MV-4-11 (cell line): ENCODE data around the gene MAP3K5.
"Not testable (repeated sequence)": the region's sequence is repeated elsewhere in the genome, so short reads cannot be mapped to it uniquely, and the experiment has no call there.

ENCODE experiments used
- DNase-seq: peaks from one replicate; lab custom pipeline; 2025; lab: John Stamatoyannopoulos, UW

The MAP3K5 gene

DNA sequence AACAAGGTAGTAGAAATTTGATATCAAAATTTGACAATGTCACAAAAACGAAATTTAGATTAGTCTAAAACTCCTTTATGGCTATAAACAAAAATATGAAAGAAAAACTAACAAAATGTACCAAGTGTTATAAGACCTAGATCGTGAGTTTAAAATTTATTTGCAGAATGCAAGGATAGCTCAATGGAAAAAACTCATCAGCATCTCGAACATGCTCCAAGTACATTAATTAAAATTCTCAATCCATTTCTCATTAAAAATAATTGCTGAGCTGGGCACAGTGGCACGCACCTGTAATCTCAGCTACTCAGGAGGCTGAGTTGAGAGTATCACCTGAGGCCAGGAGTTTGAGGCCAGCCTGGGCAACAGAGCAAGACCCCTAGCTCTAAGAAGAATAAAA is 70.8 kb downstream of the MAP3K5 start:
- DNase-seq: no peak

DNA sequence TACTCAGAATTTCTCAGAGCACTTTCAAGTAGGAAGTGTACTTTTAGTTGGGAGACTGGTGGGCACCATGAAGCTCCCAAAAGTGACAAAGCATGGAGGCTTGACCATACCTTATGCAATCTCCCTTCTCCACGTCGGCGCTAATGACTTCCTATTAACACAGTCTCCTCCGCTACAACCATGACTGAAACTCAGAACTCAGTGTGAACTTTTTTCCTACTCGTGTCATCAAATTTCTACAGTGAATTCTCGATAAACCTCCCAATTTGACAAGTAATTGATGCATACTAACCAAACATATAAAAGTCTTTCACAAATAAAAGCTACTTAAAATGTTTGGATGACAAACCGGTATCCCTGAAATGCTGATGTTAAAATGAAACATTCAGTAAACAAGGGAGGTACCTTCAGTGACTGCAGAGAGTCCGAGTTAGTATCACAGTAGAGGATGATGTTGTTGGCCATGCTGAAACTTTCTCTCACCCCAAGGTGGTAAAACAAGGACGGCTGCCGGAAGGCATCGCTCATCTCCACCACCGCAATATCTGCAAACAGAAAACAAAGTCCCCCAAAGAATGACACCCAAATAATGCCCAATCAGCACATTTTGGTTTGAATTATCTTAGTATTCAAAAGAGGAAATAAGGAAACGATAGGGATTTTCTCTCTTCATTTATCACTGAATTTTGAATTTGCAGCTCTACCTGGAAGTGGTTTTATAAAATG is 72.1 kb downstream of the MAP3K5 start:
- DNase-seq: peak; percentile 66

DNA sequence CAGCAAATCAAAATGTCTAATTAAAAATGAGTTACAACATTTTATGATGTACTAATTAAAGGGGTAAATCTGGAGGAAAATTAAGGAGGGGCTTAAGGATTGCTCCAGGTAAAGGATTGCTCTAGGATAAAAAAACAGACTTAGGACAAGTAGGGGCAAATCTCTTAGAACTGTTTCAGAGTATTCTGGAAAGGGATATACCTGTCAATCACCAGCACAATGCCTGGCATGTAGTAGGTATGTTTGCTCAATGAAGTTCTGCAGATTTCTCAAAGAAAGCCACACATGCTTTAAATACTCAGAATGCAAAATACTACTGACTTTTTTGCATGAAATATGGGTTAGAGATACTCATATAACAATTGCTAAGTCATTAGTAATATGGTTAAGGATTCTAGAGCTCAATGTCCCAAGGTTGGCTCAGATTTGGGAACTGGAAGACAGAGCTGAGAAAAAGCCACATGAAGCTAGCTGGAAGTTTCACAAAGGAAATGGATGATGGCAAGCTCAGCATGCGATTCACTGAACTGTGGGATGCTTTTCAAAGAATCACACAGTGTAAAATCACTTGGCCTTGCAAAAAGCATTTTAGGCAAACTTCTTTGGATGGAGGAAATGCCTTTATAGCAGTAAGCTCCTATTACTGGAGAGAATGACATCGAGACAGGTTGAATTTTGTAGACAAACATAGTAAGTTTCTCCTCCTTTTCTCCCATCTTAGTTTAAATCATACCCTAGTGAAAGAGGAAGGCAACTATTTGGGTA is 72.8 kb downstream of the MAP3K5 start:
- peak; percentile 61 for DNase-seq

DNA sequence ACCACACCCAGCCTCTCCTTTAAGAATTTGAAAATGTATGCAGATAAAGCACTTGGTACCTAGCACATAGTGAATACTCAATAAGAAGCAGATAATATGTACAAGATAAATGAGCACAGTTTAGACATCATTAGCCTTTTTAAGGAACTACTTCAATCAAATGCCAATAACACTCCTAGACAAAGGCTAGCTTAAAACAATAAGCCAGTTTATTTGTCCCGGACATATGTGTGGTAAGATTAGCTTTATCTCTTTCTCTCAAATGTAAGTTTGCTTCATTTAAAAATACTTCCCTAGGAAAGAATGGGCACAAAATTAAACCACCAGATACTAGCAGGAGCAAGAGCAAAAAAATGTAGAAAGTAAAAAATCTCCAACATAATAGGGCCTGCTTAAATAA is 73.8 kb downstream of the MAP3K5 start:
- no peak for DNase-seq

DNA sequence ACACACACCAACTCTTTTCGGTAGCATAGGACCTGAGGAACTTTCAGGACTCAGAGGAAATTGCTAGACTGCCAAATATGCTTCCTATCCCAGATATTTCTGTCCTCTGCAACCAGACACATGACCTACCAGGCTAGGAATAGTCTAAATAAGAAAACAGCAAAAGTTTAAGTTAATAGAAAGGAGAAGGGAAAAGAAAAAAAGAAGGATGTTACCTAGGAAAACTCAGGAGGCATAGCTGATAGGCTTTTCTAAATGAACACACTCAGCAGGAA is 74.6 kb downstream of the MAP3K5 start:
- no peak for DNase-seq

DNA sequence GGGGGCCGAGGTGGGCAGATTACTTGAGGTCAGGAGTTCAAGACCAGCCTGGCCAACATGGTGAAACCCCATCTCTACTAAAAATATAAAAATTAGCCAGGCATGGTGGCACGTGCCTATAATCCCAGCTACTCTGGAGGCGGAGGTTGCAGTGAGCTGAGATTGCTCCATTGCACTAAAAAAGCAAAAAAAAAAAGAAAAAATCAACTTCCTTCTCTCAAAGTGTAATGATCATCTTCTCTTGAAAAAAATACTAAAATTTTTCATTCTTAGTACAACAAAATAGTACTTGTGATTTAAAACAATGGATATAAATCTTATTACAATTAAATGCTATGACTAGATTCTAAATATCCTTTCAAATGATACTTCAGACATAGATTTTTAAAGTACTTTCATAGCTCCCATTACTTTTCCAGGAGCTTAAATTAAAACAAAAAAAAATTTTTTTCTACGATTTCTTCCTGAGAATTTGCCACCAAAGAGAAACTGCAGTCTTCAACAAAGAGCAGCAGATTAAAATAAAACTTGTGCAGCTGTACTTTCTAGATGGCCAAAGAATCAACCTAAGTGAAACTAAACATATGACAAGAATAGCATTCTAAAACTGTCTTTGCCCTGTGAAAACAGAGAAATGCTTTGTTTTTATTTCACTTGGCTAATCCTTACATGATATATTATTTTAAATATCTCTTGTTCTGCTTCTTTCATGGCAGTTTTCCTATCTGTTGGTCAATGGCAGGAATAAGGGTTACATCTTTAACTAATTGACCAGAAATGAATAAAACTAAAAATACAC is 75.2 kb downstream of the MAP3K5 start:
- DNase-seq: no peak

DNA sequence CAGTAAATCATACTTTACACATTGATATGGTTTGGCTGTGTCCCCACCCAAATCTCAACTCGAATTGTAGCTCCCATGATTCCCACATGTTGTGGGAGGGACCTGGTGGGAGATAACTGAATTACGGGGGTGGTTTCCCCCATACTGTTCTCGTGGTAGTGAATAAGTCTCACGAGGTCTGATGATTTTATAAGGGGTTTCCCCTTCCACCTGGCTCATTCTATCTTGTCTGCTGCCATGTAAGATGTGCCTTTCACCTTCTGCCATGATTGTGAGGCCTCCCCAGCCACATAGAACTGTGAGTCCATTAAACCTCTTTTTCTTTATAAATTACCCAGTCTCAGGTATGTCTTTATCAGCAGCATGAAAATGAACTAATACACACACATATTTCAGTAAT is 79.6 kb downstream of the MAP3K5 start:
- not testable (repeated sequence) for DNase-seq

DNA sequence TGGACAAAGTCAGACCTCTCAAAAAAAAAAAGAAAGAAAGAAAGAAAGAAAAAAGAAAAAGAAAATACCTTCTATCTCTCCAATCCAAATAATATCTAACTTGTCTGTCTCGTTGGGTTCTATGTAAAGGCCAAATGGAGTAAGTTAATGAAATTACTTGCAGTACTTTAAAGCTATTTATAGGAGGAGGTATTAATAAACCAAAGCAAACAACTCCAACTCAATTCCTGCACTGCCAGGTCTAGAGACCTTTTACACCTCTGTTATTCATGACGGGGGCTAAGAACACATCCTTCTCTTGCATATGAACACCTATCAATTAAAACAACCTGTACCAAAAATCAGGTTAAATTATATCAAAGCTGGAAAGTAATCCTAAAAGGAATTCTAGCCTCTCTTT is 80.6 kb downstream of the MAP3K5 start:
- no peak for DNase-seq

DNA sequence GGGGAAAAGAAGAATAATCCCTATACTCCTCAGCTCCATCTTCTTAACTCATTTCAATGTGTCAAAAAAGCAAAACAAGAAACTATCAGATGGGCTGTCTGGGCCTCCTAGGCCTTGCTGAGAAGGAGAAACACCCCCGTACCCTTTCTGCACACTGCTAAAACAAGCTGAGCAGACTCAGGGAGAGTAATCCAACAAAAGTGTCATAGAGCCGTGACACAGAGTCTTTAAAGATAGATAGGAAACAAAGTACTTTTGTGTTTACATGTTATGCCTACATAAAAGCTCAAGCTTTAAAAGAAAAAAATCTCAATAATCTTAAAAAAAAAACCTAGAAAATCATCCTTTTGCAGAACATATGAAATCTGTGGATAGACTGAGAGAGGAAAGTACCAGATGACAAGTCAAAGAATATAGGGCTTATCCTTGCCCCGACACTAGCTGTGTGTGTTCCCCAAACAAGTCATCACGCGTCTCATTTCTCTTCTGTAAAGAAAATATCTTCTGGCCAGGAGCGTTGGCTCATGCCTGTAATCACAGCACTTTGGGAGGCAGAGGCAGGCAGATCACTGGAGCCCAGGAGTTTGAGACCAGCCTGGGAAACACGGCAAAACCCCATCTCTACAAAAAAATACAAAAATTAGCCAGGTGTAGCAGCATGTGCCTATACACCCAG is 81.3 kb downstream of the MAP3K5 start:
- no peak for DNase-seq

DNA sequence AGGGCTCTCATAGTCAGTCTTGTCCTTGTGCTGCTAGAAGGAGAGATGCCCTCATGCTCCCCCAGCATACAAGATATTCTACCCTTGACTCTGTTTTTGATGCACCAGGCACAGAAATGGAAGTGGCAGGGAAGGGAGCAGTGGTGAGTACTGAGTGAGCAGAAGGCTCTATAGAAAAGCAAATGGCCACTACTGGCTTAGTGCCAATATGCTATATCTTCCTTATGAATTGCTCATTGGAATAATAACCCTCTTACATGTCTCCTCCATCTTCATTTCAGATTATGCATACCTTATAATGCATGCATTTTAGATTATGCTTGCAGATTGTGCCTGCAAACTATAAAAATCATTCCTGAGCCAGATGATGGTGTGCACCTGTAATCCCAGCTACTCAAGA is 82.8 kb downstream of the MAP3K5 start:
- no peak for DNase-seq

DNA sequence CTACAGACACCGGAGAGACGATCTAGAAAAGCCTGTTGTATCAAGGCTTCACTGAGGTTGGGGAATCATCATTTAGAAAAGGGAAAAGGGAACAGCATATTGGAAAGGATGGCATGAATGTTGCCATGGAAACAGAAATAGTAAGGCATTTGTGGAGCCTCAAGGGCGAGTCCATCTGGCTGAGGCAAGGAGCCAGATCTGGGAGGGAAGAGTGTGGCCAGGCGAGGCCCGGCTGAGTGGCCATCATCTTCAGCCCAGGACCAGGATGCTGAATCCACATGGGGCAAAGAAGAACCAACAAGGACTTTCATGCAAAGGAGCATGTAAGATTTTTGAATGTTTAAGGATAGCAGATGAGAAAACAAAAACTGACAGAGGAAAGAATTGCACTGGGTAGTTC is 85.8 kb downstream of the MAP3K5 start:
- DNase-seq: no peak

DNA sequence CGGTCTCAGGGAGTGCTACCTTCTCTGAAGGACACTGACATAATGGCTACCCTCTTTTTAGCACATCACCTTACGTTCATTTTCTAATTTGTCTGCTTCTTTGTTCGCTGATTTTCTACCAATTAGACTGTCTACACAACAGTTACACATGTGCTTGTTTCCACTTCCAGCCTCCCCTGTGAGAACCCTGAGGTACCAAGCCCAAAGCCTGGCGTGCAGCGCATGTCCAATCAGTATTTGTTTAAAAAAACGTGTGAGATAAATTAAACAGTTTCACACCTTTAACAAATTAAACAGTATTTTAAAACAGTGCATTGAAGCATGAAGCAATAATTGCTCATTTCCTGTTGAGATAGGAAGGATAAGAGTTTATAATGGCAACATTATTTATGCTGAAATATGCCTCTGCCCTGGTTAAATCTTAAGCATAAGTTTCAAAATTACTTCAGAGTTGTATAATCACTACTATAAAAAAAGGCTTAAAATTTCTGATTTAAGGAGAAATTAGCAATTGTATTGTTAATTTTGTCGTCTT is 88.9 kb downstream of the MAP3K5 start:
- no peak for DNase-seq

DNA sequence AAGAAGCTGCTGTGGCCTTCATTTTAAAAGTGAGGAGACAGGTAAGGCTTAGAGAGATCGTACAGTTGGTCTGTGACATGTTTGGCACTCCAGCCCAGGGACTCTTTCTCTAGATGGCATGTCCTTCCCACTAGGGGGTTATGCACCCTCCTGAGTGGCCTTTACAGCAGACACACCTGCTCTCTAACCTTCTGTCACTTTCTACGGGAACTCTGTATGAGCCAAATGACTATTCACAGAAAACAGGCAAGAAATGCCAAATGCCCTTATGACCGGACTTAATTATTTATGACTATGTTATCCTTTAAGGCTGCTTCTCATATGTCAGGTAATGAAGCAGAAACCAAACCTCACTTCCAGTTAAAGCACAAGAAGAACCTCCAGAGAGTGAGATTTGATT is 91.2 kb downstream of the MAP3K5 start:
- DNase-seq: no peak

DNA sequence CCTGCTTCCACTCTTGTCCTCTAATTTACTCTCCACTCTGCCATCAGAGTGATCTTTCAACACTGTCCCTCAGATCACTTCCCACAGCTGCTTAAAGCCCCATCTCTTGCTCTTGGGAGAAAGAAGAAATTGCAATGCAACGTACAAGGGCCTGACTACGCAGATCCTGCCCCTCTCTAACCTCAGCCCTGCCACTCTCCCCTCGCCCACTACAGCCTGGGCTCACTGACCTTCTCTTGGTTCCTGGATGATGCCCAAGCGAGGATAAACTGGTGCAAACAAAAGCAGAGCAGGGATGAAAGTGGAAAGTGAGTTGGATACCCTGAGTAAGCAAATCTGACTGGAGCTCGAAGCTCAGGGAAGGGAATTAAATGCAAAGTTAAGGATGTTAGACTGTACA is 92.9 kb downstream of the MAP3K5 start:
- DNase-seq: no peak

DNA sequence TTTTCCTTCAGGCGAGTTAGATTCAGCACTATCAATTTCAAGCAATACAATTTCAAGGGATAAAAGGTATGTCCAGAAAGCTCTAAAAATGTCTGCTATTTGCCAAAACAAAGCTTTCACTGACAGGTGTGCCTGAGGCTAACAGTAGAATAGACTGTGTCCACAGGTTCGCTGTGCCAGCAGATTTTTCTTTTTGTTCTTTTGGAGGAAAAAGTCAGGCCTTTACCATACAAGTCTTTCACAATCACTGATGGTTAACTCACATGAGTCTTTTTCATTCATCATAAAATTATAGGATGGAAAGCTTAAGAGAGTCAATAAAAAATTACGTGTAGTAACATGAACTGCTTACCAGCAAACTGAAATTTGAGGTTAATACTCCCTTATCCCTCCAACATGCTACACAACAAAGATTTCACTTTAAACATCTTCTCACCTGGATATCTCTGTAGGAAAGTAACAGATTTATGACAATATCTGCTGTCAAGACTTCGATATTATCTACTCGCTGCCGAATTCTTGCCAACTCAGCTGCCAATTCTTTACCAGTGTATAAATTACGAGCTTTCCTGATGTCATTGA is 95.4 kb downstream of the MAP3K5 start:
- no peak for DNase-seq

DNA sequence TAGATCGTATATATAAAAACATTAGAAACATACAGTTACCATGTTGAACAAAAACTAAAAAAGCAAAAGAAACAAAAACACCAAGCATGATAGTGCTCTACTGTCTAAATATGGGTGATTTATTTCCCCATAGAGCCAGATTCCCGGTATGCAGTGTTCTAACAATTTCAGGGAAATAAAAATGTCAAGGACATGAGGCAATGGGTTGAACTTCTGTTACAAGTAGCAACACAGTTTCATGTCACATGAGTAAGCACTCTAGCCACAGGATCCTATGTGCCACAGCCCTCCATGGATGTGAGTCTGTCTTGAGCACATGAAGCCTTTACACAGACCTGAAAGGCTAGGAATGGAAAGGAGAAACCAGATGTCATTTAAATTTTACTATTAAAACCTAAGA is 96.0 kb downstream of the MAP3K5 start:
- DNase-seq: peak; percentile 56

DNA sequence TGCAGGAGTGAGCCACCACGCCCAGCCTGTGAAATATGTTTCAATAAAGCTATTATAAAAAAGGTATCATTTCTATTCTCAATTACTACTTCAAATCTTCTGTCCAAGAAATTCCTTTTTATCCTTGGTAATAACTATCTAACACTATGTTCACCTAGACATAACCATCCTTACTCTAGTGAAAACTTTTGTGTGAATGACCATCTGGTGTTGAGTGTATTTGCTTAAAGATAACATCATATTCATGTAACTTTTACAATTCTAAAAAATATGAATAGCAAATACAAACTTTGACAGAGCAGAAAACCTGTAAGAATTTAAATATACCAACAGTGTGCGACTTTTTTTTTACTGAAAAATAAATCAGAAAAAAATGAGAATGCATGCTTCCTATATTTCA is 96.9 kb downstream of the MAP3K5 start:
- no peak for DNase-seq

DNA sequence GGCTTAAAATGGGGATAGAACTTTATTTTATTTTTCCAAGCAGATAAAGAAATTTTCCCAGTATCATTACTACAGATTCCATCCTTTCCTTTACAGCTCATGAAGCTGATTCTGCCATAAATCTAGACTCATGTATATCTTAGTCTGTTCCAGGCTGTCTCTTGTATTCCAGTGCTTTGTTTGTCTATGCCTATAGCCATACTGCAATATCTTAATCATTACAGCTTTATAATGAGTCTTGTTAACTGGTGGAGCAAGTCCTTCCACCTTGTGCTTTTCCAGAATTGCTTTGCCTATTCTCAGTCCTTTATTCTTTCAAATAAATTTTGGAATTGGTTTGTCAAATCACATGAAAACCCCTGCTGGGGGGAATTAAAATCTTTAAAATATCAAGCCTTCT is 99.2 kb downstream of the MAP3K5 start:
- DNase-seq: no peak

DNA sequence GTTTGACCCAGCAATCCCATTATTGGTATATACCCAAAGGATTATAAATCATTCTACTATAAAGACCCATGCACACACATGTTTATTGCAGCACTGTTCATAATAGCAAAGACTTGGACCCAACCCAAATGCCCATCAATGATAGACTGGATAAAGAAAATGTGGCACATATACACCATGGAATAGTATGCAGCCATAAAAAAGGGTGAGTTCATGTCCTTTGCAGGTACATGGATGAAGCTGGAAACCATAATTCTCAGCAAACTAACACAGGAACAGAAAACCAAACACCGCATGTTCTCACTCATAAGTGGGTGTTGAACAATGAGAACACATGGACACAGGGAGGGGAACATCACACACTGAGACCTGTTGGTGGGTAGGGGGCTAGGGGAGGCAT is 104.4 kb downstream of the MAP3K5 start:
- not testable (repeated sequence) for DNase-seq

DNA sequence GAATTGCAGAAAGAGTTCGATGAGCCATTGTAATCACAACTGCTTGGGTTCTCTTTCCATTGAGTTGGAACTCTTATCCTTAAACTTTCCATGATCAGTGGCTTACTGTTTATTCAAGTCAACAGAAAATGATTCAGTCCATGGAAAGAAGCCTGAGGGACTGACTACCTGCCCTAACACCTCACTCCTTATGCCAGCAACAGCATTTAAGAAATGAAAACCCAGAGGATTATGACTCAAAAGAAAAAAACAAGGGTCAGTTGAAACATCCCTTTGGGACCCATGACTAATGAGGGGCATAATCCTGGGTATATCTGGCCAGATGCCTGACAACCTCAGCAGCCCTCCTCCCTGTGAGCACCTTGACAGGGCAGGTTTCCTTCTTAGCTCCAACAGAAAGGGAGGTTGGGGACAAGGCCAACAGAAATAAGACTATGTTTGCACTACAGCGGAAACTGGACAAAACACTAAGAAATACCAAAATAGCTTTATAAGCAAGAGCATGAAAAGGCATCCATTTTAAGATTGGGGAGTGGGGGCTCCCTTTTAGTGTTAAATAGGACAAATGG is 106.7 kb downstream of the MAP3K5 start:
- DNase-seq: no peak

DNA sequence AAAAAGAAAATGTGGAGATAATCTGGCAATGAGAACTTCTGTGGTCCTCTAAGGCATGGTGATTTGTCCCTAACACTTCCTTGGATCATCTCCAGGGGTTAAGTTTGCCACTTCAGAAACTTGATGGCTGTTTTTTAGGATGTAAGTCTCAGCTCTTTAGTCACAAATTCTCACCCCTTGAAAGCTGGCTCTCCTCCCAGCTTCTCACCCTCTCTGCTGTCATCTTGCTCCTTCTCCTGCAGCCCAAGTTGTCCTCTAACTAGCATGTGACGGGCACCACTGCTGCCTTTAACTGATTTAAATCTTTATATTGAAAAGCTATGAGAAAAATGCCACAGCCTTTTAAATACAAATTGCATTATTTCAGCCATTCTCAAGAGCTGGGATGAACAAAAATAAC is 107.8 kb downstream of the MAP3K5 start:
- no peak for DNase-seq
